T-helper 2 cell (primary cell): ENCODE measurements around the gene CYP27B1.
A peak's percentile ranks its signal among the peaks of the same experiment; 100 is the strongest.

Source experiments
- DNase-seq, 5 experiments: peaks; one replicate each; pipeline versions ENCODE4 v3.0.0 to v3.0.0-alpha.2; 2012 to 2022
- total RNA-seq, 2 donors: gene quantifications; one replicate each; lab custom pipeline; 2026; lab: John Stamatoyannopoulos, UW

CYP27B1 gene
- 0.54 to 1.2 reads per million in 2 donors for total RNA-seq

- no peak for DNase-seq
Observed at GRCh38 chr12:57766464-57767304, at the start of gene CYP27B1. Gene CYP27B1 (minus strand): TSS chr12:57767078. CDS start chr12:57767041, 37 bp downstream.

GRCh38 chr12:57816001-57816854 lies 49.4 kb upstream of the CYP27B1 start:
- DNase-seq: no peak

GRCh38 chr12:57815177-57816000 lies 48.5 kb upstream of the CYP27B1 start:
- DNase-seq: no peak

- DNase-seq: no peak
Observed at GRCh38 chr12:57813971-57814772, 47.3 kb upstream of the CYP27B1 start.

GRCh38 chr12:57813111-57813970 lies 46.5 kb upstream of the CYP27B1 start:
- DNase-seq: peak in 1 of 5 experiments; percentile 38

- DNase-seq: no peak
Observed at GRCh38 chr12:57811028-57811755, 44.3 kb upstream of the CYP27B1 start.

GRCh38 chr12:57810450-57810849 lies 43.6 kb upstream of the CYP27B1 start:
- no peak for DNase-seq

GRCh38 chr12:57809425-57809824 lies 42.5 kb upstream of the CYP27B1 start:
- DNase-seq: no peak

GRCh38 chr12:57808351-57808750 lies 41.5 kb upstream of the CYP27B1 start:
- DNase-seq: no peak

- no peak for DNase-seq
Observed at GRCh38 chr12:57807285-57807684, 40.4 kb upstream of the CYP27B1 start.

GRCh38 chr12:57806677-57807076 lies 39.8 kb upstream of the CYP27B1 start:
- DNase-seq: no peak

- DNase-seq: peak in 2 of 5 experiments; percentile 13 to 22
Observed at GRCh38 chr12:57803319-57803893, 36.5 kb upstream of the CYP27B1 start.

GRCh38 chr12:57802607-57803006 lies 35.7 kb upstream of the CYP27B1 start:
- DNase-seq: no peak

- no peak for DNase-seq
Observed at GRCh38 chr12:57800965-57801364, 34.1 kb upstream of the CYP27B1 start.

GRCh38 chr12:57797933-57798332 lies 31.1 kb upstream of the CYP27B1 start:
- DNase-seq: no peak

GRCh38 chr12:57796996-57797395 lies 30.1 kb upstream of the CYP27B1 start:
- no peak for DNase-seq

- no peak for DNase-seq
Observed at GRCh38 chr12:57795354-57795753, 28.5 kb upstream of the CYP27B1 start.

- DNase-seq: no peak
Observed at GRCh38 chr12:57793920-57794319, 27.0 kb upstream of the CYP27B1 start.

GRCh38 chr12:57783861-57784260 lies 17.0 kb upstream of the CYP27B1 start:
- no peak for DNase-seq

- DNase-seq: no peak
Observed at GRCh38 chr12:57783466-57783801, 16.6 kb upstream of the CYP27B1 start.
